GM23338 (cell line): ENCODE results near the gene SIRPA. TPM values are rescaled to one million over a fixed set of nuclear protein-coding genes. Genes with fewer than 3 reads are reported as not detected.

Experiments
- ATAC-seq: fragments of 200-7000 bp; cut with Tn5 transposase; 3 replicates; pipeline ENCODE4 v1.9.1; 2020
- DNase-seq: peaks from one replicate; pipeline ENCODE4 v3.0.0-alpha.2; 2015; ENCODE audit warnings: low spot score
- H2AFZ ChIP-seq: fragments of 200-600 bp; sonication (generic); 2 replicates; pipeline ENCODE4 v1.8.0; 2016; ENCODE audit warnings: antibody characterized with exemption, mild to moderate bottlenecking, moderate library complexity
- H3F3A ChIP-seq: fragments of 200-600 bp; sonication (generic); replicated peaks from 2 replicates; pipeline ENCODE4 v1.8.0; 2017; ENCODE audit warnings: antibody characterized with exemption, mixed run types, low read depth
- H3K27ac ChIP-seq: fragments of 200-600 bp; sonication (generic); 2 replicates; pipeline ENCODE4 v1.6.1; 2016; ENCODE audit warnings: low read depth
- H3K27me3 ChIP-seq: fragments of 200-600 bp; sonication (generic); 2 replicates; pipeline ENCODE4 v1.8.0; 2016; ENCODE audit warnings: mild to moderate bottlenecking, mixed run types, moderate library complexity; ENCODE audit not compliant: insufficient read depth
- H3K36me3 ChIP-seq: fragments of 200-600 bp; sonication (generic); 2 replicates; pipeline ENCODE4 v1.8.0; 2016; ENCODE audit warnings: mild to moderate bottlenecking; ENCODE audit not compliant: insufficient read depth
- H3K4me1 ChIP-seq: fragments of 200-600 bp; sonication (generic); 2 replicates; pipeline ENCODE4 v1.8.0; 2016; ENCODE audit warnings: mild to moderate bottlenecking, moderate library complexity; ENCODE audit not compliant: insufficient read depth
- H3K4me2 ChIP-seq: fragments of 200-600 bp; sonication (generic); 2 replicates; pipeline ENCODE4 v1.7.1; 2017; ENCODE audit warnings: mixed run types
- H3K4me3 ChIP-seq: fragments of 200-600 bp; sonication (generic); 2 replicates; pipeline ENCODE4 v1.6.1; 2016; ENCODE audit warnings: mixed run types
- H3K79me2 ChIP-seq: fragments of 200-600 bp; sonication (generic); replicated peaks from 2 replicates; pipeline ENCODE4 v1.8.0; 2017; ENCODE audit warnings: mild to moderate bottlenecking; ENCODE audit not compliant: insufficient read depth
- H3K9me2 ChIP-seq: fragments of 200-600 bp; sonication (generic); 2 replicates; pipeline ENCODE4 v1.8.0; 2017; ENCODE audit not compliant: insufficient read depth
- H4K20me1 ChIP-seq: fragments of 200-600 bp; sonication (generic); replicated peaks from 2 replicates; pipeline ENCODE4 v1.8.0; 2017; ENCODE audit warnings: mild to moderate bottlenecking; ENCODE audit not compliant: insufficient read depth
- H3K27ac Mint-ChIP-seq: 2 replicates; pipeline ENCODE4 v1.8.0; 2020; ENCODE audit warnings: inconsistent platforms, mild to moderate bottlenecking, moderate library complexity, mixed read lengths
- H3K27me3 Mint-ChIP-seq: 3 replicates; pipeline ENCODE4 v1.8.0; 2022; ENCODE audit warnings: low read depth, mild to moderate bottlenecking, moderate library complexity, mixed read lengths, inconsistent platforms; ENCODE audit not compliant: insufficient read depth, poor library complexity
- H3K36me3 Mint-ChIP-seq: 3 replicates; pipeline ENCODE4 v1.8.0; 2021; ENCODE audit warnings: low read depth, mild to moderate bottlenecking, inconsistent platforms, moderate library complexity, mixed read lengths
- H3K4me1 Mint-ChIP-seq: 3 replicates; pipeline ENCODE4 v1.8.0; 2020; ENCODE audit warnings: mild to moderate bottlenecking, inconsistent platforms, mixed read lengths
- H3K4me3 Mint-ChIP-seq: 3 replicates; pipeline ENCODE4 v1.8.0; 2021; ENCODE audit warnings: moderate library complexity, mild to moderate bottlenecking, inconsistent platforms, mixed read lengths
- H3K9me3 Mint-ChIP-seq: 3 replicates; pipeline ENCODE4 v1.8.0; 2020; ENCODE audit warnings: moderate library complexity, mild to moderate bottlenecking, inconsistent platforms, mixed read lengths
- CREB1 ChIP-seq: fragments of 250-450 bp; sonication (Bioruptor Pico); IDR thresholded peaks from 2 replicates; pipeline ENCODE4 v1.5.0; 2020; ENCODE audit warnings: low read depth, mild to moderate bottlenecking, moderate library complexity
- CTCF ChIP-seq, 2 experiments: fragments of 200-600 bp in 1 of 2; sonication (generic) in 1 of 2; conservative IDR thresholded peaks; 2 replicates each; pipeline versions ENCODE4 v1.5.1 to v1.6.1; 2016 to 2017; ENCODE audit warnings: antibody characterized with exemption in 2 of 2, low read depth in 2 of 2, mild to moderate bottlenecking in 2 of 2, moderate library complexity in 1 of 2
- EZH2phosphoT487 ChIP-seq: fragments of 200-600 bp; sonication (generic); IDR thresholded peaks from one replicate; pipeline ENCODE4 v1.8.1; 2018; ENCODE audit warnings: antibody characterized with exemption; ENCODE audit not compliant: unreplicated experiment
- JUNB ChIP-seq: IDR thresholded peaks from one replicate; pipeline ENCODE4 v1.6.1; 2016; ENCODE audit warnings: antibody characterized with exemption; ENCODE audit not compliant: unreplicated experiment
- POLR2AphosphoS5 ChIP-seq: IDR thresholded peaks from 2 replicates; pipeline ENCODE4 v1.6.1; 2016; ENCODE audit warnings: antibody characterized with exemption, low read depth
- polyA plus RNA-seq: library from polyadenylated mRNA; unstranded; fragments of >200 nt; fragmentation: Nextera tagmentation; extraction: Ambion mirVana; gene quantifications from 2 replicates; pipeline ENCODE4 v1.2.1, GENCODE V29; 2016
- total RNA-seq: library from RNA; depleted of rRNA; stranded (reverse); fragments of >200 nt; shearing (Covaris generic); gene quantifications from 2 replicates; pipeline ENCODE4 v1.2.3, GENCODE V29; 2014
- TF ChIP-seq, protein P1 (sequence below): IDR thresholded peaks from one replicate; pipeline ENCODE4 v1.6.1; 2018; ENCODE audit warnings: antibody characterized with exemption; ENCODE audit not compliant: unreplicated experiment
- TF ChIP-seq, protein P2 (sequence below): fragments of 250-450 bp; sonication (Bioruptor Pico); IDR thresholded peaks from 2 replicates; pipeline ENCODE4 v1.5.0; 2020; ENCODE audit warnings: mild to moderate bottlenecking, moderate library complexity

The SIRPA gene
- total and polyA plus RNA-seq, 2 experiments from 2014 or later: 1.2 to 2.9 TPM

GRCh38 chr20:1877609-1878200, 17.5 kb upstream of the SIRPA start:
- Mint-ChIP-seq H3K4me3 (no peak overlapping the region), H3K4me1 (peaks cover 16% of the 10 kb centered on the region), H3K27ac (no peak overlapping the region), H3K27me3 (peaks cover 10% of the 10 kb centered on the region), H3K36me3 (no peaks in the 10 kb centered on the region), H3K9me3 (peaks cover 3% of the 10 kb centered on the region; the same call in 2 of the 3 replicates)
- Histone ChIP-seq H3K36me3 (no peaks in the 10 kb centered on the region), H3K9me2 (no peaks in the 10 kb centered on the region), H3K4me2 (no peak overlapping the region), H3K79me2 (no peaks in the 10 kb centered on the region), H3K27me3 (no peaks in the 10 kb centered on the region), H3F3A (no peaks in the 10 kb centered on the region), H3K4me3 (no peak overlapping the region), H3K4me1 (no peaks in the 10 kb centered on the region), H2AFZ (no peak overlapping the region), H4K20me1 (no peaks in the 10 kb centered on the region), H3K27ac (no peak overlapping the region)
- no peak for DNase-seq
- TF ChIP-seq CTCF (conservative IDR thresholded peaks at IDR 0.05; ENCODE audit: low read depth in 2 of 2) (no peak), EZH2phosphoT487 (no peak)
- no peak for ATAC-seq

DNA sequence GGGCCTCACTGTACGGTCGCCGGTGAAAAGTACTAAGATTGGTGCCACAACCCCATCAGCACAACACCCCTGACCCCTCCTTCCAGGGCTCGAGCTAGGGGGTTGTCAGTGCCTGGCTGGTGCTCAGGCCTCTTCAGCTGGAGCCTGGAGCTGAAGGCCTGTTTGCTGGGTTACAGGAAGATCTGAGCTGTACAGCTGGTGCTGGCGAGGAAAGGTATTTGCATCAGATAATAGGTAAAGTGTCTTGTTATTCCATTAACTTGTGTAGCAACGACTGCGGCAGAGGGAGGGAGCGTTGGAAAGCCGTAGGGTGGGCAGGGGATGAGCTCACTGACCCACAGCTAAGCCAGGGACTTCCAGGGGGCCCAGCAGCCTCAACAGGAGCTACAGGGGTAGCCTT, 15.8 kb upstream of the SIRPA start:
- H3K27ac Mint-ChIP-seq: no peak overlapping the region
- Histone ChIP-seq H3K9me2 (no peaks in the 10 kb centered on the region), H4K20me1 (no peaks in the 10 kb centered on the region), H3K4me3 (no peak overlapping the region), H3K4me2 (no peak overlapping the region), H3F3A (no peaks in the 10 kb centered on the region), H3K79me2 (no peaks in the 10 kb centered on the region), H2AFZ (no peak overlapping the region), H3K36me3 (no peaks in the 10 kb centered on the region), H3K27me3 (no peaks in the 10 kb centered on the region), H3K4me1 (no peaks in the 10 kb centered on the region; the same call in 1 of the 2 replicates), H3K27ac (no peak overlapping the region)
- no peaks in the 10 kb centered on the region for H3K36me3 Mint-ChIP-seq
- peaks cover 3% of the 10 kb centered on the region; the same call in 2 of the 3 replicates for H3K9me3 Mint-ChIP-seq
- ATAC-seq (no peak), DNase-seq (no peak)
- H3K27me3 Mint-ChIP-seq: peaks cover 9% of the 10 kb centered on the region
- H3K4me3 Mint-ChIP-seq: no peak overlapping the region
- H3K4me1 Mint-ChIP-seq: peaks cover 20% of the 10 kb centered on the region
- TF ChIP-seq CTCF (conservative IDR thresholded peaks at IDR 0.05; ENCODE audit: low read depth in 2 of 2) (no peak), POLR2AphosphoS5 (no peak), CREB1 (no peak), JUNB (no peak)
- TF ChIP-seq, protein P1, sequence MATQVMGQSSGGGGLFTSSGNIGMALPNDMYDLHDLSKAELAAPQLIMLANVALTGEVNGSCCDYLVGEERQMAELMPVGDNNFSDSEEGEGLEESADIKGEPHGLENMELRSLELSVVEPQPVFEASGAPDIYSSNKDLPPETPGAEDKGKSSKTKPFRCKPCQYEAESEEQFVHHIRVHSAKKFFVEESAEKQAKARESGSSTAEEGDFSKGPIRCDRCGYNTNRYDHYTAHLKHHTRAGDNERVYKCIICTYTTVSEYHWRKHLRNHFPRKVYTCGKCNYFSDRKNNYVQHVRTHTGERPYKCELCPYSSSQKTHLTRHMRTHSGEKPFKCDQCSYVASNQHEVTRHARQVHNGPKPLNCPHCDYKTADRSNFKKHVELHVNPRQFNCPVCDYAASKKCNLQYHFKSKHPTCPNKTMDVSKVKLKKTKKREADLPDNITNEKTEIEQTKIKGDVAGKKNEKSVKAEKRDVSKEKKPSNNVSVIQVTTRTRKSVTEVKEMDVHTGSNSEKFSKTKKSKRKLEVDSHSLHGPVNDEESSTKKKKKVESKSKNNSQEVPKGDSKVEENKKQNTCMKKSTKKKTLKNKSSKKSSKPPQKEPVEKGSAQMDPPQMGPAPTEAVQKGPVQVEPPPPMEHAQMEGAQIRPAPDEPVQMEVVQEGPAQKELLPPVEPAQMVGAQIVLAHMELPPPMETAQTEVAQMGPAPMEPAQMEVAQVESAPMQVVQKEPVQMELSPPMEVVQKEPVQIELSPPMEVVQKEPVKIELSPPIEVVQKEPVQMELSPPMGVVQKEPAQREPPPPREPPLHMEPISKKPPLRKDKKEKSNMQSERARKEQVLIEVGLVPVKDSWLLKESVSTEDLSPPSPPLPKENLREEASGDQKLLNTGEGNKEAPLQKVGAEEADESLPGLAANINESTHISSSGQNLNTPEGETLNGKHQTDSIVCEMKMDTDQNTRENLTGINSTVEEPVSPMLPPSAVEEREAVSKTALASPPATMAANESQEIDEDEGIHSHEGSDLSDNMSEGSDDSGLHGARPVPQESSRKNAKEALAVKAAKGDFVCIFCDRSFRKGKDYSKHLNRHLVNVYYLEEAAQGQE: no peak
- TF ChIP-seq, protein P2, sequence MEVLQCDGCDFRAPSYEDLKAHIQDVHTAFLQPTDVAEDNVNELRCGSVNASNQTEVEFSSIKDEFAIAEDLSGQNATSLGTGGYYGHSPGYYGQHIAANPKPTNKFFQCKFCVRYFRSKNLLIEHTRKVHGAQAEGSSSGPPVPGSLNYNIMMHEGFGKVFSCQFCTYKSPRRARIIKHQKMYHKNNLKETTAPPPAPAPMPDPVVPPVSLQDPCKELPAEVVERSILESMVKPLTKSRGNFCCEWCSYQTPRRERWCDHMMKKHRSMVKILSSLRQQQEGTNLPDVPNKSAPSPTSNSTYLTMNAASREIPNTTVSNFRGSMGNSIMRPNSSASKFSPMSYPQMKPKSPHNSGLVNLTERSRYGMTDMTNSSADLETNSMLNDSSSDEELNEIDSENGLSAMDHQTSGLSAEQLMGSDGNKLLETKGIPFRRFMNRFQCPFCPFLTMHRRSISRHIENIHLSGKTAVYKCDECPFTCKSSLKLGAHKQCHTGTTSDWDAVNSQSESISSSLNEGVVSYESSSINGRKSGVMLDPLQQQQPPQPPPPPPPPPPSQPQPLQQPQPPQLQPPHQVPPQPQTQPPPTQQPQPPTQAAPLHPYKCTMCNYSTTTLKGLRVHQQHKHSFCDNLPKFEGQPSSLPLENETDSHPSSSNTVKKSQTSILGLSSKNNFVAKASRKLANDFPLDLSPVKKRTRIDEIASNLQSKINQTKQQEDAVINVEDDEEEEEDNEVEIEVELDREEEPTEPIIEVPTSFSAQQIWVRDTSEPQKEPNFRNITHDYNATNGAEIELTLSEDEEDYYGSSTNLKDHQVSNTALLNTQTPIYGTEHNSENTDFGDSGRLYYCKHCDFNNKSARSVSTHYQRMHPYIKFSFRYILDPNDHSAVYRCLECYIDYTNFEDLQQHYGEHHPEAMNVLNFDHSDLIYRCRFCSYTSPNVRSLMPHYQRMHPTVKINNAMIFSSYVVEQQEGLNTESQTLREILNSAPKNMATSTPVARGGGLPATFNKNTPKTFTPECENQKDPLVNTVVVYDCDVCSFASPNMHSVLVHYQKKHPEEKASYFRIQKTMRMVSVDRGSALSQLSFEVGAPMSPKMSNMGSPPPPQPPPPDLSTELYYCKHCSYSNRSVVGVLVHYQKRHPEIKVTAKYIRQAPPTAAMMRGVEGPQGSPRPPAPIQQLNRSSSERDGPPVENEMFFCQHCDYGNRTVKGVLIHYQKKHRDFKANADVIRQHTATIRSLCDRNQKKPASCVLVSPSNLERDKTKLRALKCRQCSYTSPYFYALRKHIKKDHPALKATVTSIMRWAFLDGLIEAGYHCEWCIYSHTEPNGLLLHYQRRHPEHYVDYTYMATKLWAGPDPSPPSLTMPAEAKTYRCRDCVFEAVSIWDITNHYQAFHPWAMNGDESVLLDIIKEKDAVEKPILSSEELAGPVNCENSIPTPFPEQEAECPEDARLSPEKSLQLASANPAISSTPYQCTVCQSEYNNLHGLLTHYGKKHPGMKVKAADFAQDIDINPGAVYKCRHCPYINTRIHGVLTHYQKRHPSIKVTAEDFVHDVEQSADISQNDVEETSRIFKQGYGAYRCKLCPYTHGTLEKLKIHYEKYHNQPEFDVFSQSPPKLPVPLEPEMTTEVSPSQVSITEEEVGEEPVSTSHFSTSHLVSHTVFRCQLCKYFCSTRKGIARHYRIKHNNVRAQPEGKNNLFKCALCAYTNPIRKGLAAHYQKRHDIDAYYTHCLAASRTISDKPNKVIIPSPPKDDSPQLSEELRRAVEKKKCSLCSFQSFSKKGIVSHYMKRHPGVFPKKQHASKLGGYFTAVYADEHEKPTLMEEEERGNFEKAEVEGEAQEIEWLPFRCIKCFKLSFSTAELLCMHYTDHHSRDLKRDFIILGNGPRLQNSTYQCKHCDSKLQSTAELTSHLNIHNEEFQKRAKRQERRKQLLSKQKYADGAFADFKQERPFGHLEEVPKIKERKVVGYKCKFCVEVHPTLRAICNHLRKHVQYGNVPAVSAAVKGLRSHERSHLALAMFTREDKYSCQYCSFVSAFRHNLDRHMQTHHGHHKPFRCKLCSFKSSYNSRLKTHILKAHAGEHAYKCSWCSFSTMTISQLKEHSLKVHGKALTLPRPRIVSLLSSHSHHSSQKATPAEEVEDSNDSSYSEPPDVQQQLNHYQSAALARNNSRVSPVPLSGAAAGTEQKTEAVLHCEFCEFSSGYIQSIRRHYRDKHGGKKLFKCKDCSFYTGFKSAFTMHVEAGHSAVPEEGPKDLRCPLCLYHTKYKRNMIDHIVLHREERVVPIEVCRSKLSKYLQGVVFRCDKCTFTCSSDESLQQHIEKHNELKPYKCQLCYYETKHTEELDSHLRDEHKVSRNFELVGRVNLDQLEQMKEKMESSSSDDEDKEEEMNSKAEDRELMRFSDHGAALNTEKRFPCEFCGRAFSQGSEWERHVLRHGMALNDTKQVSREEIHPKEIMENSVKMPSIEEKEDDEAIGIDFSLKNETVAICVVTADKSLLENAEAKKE: no peak
